ENCODE data around the gene MUC3A.
"Not testable (repeated sequence)": the region's sequence is repeated elsewhere in the genome, so short reads cannot be mapped to it uniquely, and the experiment has no call there.

Gene MUC3A

DNA sequence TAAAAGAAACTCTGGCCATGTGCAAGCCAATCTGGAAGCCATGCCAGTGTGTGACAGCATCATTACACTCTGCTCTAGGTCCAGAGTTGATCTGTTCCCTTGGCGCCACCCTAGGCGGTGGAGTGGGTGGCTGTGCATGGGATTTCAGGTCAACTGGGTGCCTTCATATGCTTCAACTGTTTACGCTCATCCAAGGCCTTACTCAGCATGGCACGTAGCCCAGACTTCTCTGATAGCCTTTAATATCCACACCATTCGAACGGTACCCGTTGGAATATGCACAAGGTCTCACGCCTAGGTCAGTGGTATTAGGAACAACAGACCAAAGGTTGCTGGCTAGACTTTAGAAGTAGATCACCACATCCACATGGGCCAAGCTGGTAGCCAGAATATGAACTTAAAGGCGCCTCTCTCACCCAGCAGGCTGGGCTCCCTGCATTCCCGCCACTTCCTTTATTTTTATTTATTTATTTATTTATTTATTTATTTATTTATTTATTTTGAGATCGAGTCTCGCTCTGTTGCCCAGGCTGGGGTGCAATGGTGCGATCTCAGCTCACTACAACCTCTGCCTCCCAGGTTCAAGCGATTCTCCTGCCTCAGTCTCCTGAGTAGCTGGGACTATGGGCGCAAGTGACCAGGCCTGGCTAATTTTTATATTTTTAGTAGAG is 35.0 kb upstream of the MUC3A start:
- Histone ChIP-seq H3K4me3 (no peak overlapping the region), H3K27ac (no peak overlapping the region)
- no peak for TF ChIP-seq CTCF (IDR thresholded peaks at IDR 0.05)
- no peak for DNase-seq (ENCODE audit: low spot score)

- no peak for TF ChIP-seq CTCF (IDR thresholded peaks at IDR 0.05)
- H3K4me3 ChIP-seq, result no peak overlapping the region
- no peak overlapping the region for H3K27ac ChIP-seq
- no peak for DNase-seq (ENCODE audit: low spot score)
These were observed 34.4 kb upstream of the MUC3A start for GRCh38 chr7:100914879-100915447.

- not testable (repeated sequence) for H3K27ac ChIP-seq; H3K4me3 ChIP-seq; DNase-seq (ENCODE audit: low spot score)
These were observed 30.0 kb upstream of the MUC3A start for GRCh38 chr7:100919335-100919734.

DNA sequence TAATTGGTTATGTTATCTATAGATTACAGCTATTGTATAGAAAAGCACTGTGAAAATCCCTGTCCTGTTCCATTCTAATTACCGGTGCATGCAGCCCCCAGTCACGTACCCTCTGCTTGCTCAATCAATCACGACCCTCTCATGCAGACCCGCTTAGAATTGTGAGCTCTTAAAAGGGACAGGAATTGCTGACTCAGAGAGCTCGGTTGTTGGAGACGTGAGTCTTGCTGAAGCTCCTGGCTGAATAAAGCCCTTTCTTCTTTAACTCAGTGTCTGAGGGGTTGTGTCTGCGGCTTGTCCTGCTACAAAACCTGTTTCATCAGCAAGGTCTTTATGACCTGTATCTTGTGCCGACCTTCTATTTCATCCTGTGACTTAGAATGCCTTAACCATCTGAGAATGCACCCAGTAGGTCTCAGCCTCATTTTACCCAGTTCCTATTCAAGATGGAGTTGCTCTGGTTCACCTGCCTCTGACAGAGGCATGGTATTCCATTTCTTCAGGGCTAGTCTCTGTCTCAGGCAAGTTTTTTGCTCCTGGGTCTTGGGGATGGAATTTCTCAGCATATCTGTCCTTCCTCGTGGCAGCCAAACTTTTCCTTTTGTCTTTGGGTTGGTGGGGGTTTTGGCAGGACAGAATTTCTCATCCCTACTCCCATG is 29.4 kb upstream of the MUC3A start:
- H3K27ac ChIP-seq; DNase-seq (ENCODE audit: low spot score); H3K4me3 ChIP-seq: not testable (repeated sequence)

DNA sequence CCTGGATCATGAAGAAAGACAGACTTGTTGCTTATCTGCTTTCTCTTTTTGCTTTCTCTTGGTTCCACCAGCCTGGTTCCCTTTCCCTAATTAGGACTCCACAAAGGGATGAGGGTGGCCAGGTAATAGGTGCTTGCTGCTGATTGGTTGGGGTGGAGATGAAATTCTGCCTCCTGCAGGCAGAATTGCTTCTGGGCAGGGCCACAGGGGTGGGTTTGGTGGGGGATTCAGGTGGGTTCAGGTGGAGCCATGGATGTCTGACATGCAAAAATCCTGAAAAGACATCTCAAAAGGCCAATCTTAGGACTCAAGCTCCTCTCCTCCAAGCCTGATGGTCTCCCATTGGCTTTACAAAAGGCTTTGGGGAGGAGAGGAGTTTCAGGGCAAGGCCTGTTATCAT is 28.3 kb upstream of the MUC3A start:
- H3K27ac ChIP-seq, result no peak overlapping the region
- TF ChIP-seq CTCF (IDR thresholded peaks at IDR 0.05), result no peak
- no peak for DNase-seq (ENCODE audit: low spot score)
- H3K4me3 ChIP-seq, result no peak overlapping the region

- not testable (repeated sequence) for DNase-seq (ENCODE audit: low spot score); H3K27ac ChIP-seq; H3K4me3 ChIP-seq
These were observed 25.7 kb upstream of the MUC3A start for GRCh38 chr7:100923616-100924015.

- Histone ChIP-seq H3K4me3 (no peak overlapping the region), H3K27ac (no peak overlapping the region)
- DNase-seq (ENCODE audit: low spot score), result no peak
- TF ChIP-seq CTCF (IDR thresholded peaks at IDR 0.05), result no peak
These were observed 19.5 kb upstream of the MUC3A start for GRCh38 chr7:100929808-100930174.

- TF ChIP-seq CTCF (IDR thresholded peaks at IDR 0.05), result no peak
- DNase-seq (ENCODE audit: low spot score), result no peak
- Histone ChIP-seq H3K27ac (no peak overlapping the region), H3K4me3 (no peak overlapping the region)
These were observed 15.6 kb upstream of the MUC3A start for GRCh38 chr7:100933734-100934133.

DNA sequence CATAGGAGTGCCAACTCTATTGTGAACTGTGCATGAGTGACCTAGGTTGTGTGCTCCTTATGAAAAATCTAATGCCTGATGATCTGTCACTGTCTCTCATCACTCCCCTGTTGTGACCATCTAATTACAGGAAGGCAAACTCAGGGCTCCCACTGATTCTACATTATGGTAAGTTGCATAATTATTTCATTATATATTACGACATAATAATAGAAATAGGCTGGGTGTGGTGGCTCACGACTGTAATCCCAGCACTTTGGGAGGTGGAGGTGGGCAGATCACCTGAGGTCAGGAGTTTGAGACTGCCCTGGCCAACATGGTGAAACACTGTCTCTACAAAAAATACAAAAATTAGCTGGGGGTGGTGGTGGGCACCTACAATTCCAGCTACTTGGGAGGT is 14.0 kb upstream of the MUC3A start:
- H3K4me3 ChIP-seq; DNase-seq (ENCODE audit: low spot score); H3K27ac ChIP-seq: not testable (repeated sequence)

DNA sequence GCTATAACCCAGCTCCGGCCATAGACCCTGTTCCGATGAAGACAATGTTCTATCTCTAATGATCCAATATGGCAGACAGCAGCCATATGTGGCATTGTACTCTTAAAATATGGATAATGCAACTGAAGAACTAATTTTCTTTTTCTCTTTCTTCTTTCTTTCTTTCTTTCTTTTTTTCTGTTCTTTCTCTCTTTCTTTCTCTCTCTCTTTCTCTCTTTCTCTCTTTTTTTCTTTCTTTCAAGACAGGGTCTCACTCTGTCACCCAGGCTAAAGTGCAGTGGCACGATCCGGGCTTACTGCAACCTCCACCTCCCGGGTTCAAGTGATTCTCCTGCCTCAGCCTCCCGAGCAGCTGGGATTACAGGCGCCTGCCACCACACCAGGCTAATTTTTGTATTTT is 13.2 kb upstream of the MUC3A start:
- DNase-seq (ENCODE audit: low spot score); H3K4me3 ChIP-seq; H3K27ac ChIP-seq: not testable (repeated sequence)

Data from coronary artery (tissue), 2 donors.